SK-N-SH (cell line): ENCODE data around the gene HNRNPC.
"Not testable (repeated sequence)": the region's sequence is repeated elsewhere in the genome, so short reads cannot be mapped to it uniquely, and the experiment has no call there.

Experiments used
- EP300 ChIP-seq, 2 experiments: IDR thresholded peaks; 2 replicates each; pipeline versions ENCODE4 v1.4.0 to v1.6.1; 2012; ENCODE audit warnings: borderline replicate concordance in 1 of 2, low read depth in 1 of 2, low read length in 1 of 2
- GATA2 ChIP-seq: sonication (generic); formaldehyde crosslinking; IDR thresholded peaks from 2 replicates; pipeline ENCODE4 v1.5.0; 2020; ENCODE audit warnings: mild to moderate bottlenecking, missing genetic modification reagents
- MXI1 ChIP-seq: IDR thresholded peaks from 2 replicates; pipeline ENCODE4 v1.6.1; 2012; ENCODE audit warnings: mild to moderate bottlenecking, low read depth, low read length, improper control_type of control experiment
- TCF12 ChIP-seq: IDR thresholded peaks from 2 replicates; pipeline ENCODE4 v1.4.0; 2012
- TF ChIP-seq, protein P1 (sequence below): fragments of 200-600 bp; sonication (generic); IDR thresholded peaks from 2 replicates; pipeline ENCODE4 v1.6.1; 2017; ENCODE audit warnings: antibody characterized with exemption, mild to moderate bottlenecking, moderate library complexity
- TF ChIP-seq, protein P2 (sequence below): IDR thresholded peaks from 2 replicates; pipeline ENCODE4 v1.4.0; 2012; ENCODE audit warnings: low read depth

DNA sequence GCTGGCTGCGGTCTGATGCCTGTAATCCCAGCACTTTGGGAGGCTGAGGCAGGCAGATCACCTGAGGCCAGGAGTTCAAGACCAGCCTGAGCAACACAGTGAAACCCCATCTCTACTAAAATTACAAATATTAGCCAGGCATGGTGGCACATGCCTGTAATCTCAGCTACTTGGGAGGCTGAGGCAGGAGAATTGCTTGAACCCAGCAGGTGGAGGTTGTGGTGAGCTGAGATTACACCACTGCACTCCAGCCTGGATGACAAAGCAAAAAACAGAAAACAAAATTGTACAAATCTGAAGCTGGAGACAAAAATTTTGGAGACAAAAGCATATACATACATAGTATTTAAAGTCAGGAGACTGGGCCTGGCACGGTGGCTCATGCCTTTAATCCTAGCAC, 17.3 kb upstream of the HNRNPC start:
- TF ChIP-seq, protein P1, sequence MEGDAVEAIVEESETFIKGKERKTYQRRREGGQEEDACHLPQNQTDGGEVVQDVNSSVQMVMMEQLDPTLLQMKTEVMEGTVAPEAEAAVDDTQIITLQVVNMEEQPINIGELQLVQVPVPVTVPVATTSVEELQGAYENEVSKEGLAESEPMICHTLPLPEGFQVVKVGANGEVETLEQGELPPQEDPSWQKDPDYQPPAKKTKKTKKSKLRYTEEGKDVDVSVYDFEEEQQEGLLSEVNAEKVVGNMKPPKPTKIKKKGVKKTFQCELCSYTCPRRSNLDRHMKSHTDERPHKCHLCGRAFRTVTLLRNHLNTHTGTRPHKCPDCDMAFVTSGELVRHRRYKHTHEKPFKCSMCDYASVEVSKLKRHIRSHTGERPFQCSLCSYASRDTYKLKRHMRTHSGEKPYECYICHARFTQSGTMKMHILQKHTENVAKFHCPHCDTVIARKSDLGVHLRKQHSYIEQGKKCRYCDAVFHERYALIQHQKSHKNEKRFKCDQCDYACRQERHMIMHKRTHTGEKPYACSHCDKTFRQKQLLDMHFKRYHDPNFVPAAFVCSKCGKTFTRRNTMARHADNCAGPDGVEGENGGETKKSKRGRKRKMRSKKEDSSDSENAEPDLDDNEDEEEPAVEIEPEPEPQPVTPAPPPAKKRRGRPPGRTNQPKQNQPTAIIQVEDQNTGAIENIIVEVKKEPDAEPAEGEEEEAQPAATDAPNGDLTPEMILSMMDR, result not testable (repeated sequence)
- not testable (repeated sequence) for TF ChIP-seq TCF12; GATA2; EP300 (IDR thresholded peaks at IDR 0.05; ENCODE audit: borderline replicate concordance in 1 of 2, low read depth in 1 of 2, low read length in 1 of 2); MXI1
- TF ChIP-seq, protein P2, sequence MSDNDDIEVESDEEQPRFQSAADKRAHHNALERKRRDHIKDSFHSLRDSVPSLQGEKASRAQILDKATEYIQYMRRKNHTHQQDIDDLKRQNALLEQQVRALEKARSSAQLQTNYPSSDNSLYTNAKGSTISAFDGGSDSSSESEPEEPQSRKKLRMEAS, result not testable (repeated sequence)
